ENCODE measurements around the gene PCDHA1.

Gene PCDHA1

DNA sequence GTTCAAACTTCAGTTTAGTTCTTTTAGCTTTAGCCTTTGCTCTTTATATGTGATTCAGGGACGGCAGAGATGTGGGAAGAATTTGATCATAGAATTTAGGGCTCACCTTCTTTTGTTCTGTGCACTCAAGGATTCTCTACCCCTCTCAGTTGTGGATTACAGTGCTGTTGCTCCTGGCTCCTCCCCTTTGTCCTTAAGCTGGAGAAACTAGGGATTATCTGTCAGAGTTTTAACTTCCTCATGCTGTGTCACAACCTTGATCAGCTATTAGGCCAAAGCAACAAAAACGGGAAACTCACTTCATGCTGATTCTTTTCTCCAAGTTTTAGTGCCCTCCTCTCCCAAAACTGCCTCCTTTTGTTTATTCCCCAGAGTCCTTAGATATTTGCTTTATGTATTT, 167.3 kb downstream of the PCDHA1 start:
- H3K27me3 ChIP-seq (ENCODE audit: insufficient read depth, poor library complexity, severe bottlenecking) = no peaks in the 10 kb centered on the region
- TF ChIP-seq POLR2AphosphoS5 (IDR thresholded peaks at IDR 0.05; ENCODE audit: low read depth) (no peak), SPI1 (IDR thresholded peaks at IDR 0.05; ENCODE audit: borderline replicate concordance, low read depth) (no peak), GABPA (IDR thresholded peaks at IDR 0.05; ENCODE audit: low read depth) (no peak)
- TF ChIP-seq, protein P1, sequence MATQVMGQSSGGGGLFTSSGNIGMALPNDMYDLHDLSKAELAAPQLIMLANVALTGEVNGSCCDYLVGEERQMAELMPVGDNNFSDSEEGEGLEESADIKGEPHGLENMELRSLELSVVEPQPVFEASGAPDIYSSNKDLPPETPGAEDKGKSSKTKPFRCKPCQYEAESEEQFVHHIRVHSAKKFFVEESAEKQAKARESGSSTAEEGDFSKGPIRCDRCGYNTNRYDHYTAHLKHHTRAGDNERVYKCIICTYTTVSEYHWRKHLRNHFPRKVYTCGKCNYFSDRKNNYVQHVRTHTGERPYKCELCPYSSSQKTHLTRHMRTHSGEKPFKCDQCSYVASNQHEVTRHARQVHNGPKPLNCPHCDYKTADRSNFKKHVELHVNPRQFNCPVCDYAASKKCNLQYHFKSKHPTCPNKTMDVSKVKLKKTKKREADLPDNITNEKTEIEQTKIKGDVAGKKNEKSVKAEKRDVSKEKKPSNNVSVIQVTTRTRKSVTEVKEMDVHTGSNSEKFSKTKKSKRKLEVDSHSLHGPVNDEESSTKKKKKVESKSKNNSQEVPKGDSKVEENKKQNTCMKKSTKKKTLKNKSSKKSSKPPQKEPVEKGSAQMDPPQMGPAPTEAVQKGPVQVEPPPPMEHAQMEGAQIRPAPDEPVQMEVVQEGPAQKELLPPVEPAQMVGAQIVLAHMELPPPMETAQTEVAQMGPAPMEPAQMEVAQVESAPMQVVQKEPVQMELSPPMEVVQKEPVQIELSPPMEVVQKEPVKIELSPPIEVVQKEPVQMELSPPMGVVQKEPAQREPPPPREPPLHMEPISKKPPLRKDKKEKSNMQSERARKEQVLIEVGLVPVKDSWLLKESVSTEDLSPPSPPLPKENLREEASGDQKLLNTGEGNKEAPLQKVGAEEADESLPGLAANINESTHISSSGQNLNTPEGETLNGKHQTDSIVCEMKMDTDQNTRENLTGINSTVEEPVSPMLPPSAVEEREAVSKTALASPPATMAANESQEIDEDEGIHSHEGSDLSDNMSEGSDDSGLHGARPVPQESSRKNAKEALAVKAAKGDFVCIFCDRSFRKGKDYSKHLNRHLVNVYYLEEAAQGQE (IDR thresholded peaks at IDR 0.05; ENCODE audit: insufficient replicate concordance, low read depth) = no peak
- TF ChIP-seq, protein P2, sequence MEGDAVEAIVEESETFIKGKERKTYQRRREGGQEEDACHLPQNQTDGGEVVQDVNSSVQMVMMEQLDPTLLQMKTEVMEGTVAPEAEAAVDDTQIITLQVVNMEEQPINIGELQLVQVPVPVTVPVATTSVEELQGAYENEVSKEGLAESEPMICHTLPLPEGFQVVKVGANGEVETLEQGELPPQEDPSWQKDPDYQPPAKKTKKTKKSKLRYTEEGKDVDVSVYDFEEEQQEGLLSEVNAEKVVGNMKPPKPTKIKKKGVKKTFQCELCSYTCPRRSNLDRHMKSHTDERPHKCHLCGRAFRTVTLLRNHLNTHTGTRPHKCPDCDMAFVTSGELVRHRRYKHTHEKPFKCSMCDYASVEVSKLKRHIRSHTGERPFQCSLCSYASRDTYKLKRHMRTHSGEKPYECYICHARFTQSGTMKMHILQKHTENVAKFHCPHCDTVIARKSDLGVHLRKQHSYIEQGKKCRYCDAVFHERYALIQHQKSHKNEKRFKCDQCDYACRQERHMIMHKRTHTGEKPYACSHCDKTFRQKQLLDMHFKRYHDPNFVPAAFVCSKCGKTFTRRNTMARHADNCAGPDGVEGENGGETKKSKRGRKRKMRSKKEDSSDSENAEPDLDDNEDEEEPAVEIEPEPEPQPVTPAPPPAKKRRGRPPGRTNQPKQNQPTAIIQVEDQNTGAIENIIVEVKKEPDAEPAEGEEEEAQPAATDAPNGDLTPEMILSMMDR (IDR thresholded peaks at IDR 0.05; ENCODE audit: insufficient read depth, low read length) = no peak
- H3K27ac ChIP-seq (replicated peaks) = no peak overlapping the region
- no peak overlapping the region for H3K4me3 ChIP-seq (replicated peaks; ENCODE audit: insufficient read depth, low read length)
- DNase-seq (ENCODE audit: low read depth in 1 of 2, low spot score in 1 of 2) = no peak

DNA sequence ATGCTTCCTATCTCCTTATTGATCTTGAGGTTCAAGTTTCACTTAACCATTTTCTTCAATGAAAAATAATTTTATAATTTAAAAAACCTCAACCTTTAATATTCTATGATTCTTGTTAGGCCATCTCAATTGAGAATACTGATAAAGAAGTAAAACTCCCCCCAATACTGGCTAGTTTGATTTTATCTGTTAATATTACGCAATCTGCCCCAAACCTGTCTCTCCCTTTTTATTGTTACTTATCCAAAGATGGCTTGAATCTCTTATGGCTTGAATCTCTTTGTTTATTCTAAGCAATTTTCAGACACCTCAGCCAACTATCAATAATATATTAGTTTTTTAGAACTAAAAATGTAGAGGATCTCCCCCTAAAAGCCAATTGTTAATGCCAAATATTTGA, 176.2 kb downstream of the PCDHA1 start:
- DNase-seq (ENCODE audit: low read depth in 1 of 2, low spot score in 1 of 2) = no peak
- peaks cover 23% of the 10 kb centered on the region for H3K27me3 ChIP-seq (ENCODE audit: insufficient read depth, poor library complexity, severe bottlenecking)
- H3K27ac ChIP-seq (replicated peaks) = no peak overlapping the region
- no peak overlapping the region for H3K4me3 ChIP-seq (replicated peaks; ENCODE audit: insufficient read depth, low read length)
- TF ChIP-seq POLR2AphosphoS5 (IDR thresholded peaks at IDR 0.05; ENCODE audit: low read depth) (no peak), SPI1 (IDR thresholded peaks at IDR 0.05; ENCODE audit: borderline replicate concordance, low read depth) (no peak), GABPA (IDR thresholded peaks at IDR 0.05; ENCODE audit: low read depth) (no peak)
- TF ChIP-seq, protein P1 (IDR thresholded peaks at IDR 0.05; ENCODE audit: insufficient replicate concordance, low read depth) = no peak
- TF ChIP-seq, protein P2 (IDR thresholded peaks at IDR 0.05; ENCODE audit: insufficient read depth, low read length) = no peak

DNA sequence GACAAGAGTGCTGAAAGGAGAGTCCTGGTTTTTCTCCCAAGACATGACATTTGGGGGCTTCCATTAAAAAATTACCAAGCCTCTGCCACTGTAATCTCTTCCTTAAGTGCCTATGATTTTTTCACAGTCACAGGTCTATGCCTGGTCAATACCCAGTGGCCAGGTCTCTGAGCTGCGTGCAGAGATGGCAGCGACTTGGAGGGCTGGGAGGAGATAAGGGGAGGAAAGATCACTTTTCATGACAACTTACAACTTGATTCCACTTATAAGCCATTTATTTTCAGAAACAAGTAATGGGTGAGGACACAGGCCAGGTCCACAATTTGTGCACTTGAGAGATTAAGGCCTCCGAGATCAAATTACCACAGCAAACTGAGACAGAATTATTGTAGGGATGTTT, 178.4 kb downstream of the PCDHA1 start:
- Histone ChIP-seq H3K4me3 (replicated peaks; ENCODE audit: insufficient read depth, low read length) (no peak overlapping the region), H3K27ac (replicated peaks) (no peak overlapping the region), H3K27me3 (ENCODE audit: insufficient read depth, poor library complexity, severe bottlenecking) (peaks cover 31% of the 10 kb centered on the region)
- TF ChIP-seq, protein P2 (IDR thresholded peaks at IDR 0.05; ENCODE audit: insufficient read depth, low read length) = no peak
- TF ChIP-seq POLR2AphosphoS5 (IDR thresholded peaks at IDR 0.05; ENCODE audit: low read depth) (no peak), SPI1 (IDR thresholded peaks at IDR 0.05; ENCODE audit: borderline replicate concordance, low read depth) (no peak), GABPA (IDR thresholded peaks at IDR 0.05; ENCODE audit: low read depth) (no peak)
- TF ChIP-seq, protein P1 (IDR thresholded peaks at IDR 0.05; ENCODE audit: insufficient replicate concordance, low read depth) = no peak
- DNase-seq (ENCODE audit: low read depth in 1 of 2, low spot score in 1 of 2) = no peak

All from HL-60 (cell line).